ENCODE data around the gene GUCD1.

The GUCD1 gene

DNA sequence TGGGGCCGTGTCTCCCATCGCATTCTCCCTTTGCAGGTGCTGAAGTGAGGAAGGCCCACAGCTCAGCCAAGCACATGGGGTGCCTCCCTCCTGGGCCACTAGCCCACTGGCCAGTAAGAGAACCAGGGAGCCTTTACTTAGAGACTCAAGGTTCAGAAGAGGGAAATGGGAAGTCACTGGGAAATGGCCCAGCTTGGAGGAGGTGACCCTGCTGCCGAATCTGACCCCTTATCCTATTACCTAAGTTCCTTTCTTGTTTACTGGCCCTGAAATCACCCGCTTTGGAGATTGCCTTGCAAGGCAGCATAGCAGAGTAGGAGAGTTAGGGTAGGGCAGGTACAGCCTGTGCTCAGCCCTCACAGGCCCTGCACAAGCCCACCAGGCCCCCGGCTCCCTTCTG lies 35.4 kb downstream of the GUCD1 start:
- Histone ChIP-seq H3K27me3 (ENCODE audit: insufficient read depth, low read length) (no peaks in the 10 kb centered on the region), H3K36me3 (ENCODE audit: insufficient read depth, low read length) (no peaks in the 10 kb centered on the region), H3K4me3 (ENCODE audit: low read length) (no peak overlapping the region), H3K9me3 (ENCODE audit: insufficient read depth, low read depth, low read length) (no peaks in the 10 kb centered on the region), H3K9ac (ENCODE audit: low read depth, low read length) (no peak overlapping the region), H3K4me1 (ENCODE audit: insufficient read depth, low read length) (peaks cover 8% of the 10 kb centered on the region; the same call in 1 of the 2 replicates), H3K27ac (ENCODE audit: low read depth, low read length) (no peak overlapping the region)
- WGBS, result 93% methylated on average over 5 of the region's 5 CpGs

DNA sequence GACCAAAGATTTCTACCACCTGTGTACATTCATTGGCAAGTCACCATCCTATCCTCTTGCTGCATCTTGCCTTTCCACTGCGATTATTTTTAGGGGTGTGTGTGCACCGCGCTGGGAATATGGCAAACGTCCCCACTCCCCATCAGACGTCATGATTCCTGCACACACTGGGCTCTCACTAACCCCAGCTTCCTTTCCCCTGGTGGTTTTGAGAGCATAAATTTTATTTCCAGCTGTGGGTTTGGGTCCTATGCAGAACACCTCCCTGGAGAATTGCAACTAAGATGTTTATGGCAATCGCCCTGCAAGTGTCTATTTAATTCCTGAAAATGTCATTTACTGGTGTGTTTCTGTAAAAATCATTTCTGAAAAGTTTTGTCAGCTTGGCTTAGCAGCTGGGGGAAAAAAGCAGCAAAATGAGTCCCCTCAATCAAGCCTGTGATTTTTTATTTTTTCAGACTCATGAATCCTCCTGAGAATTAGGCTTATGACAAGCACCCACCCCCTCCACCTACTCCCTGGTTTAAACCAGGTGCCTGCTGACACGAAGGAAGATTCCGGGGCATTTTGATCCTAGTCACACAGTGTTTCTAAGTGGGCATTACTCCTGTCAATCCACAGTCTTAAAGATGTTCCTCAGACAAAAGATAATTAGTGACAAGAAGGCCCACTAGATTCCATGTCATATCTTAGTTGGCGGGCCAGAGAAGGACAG lies 36.0 kb downstream of the GUCD1 start:
- no peak overlapping the region for H3K27ac ChIP-seq (ENCODE audit: low read depth, low read length)
- no peak overlapping the region for H3K4me3 ChIP-seq (ENCODE audit: low read length)
- WGBS, result 93% methylated on average over 9 of the region's 9 CpGs

DNA sequence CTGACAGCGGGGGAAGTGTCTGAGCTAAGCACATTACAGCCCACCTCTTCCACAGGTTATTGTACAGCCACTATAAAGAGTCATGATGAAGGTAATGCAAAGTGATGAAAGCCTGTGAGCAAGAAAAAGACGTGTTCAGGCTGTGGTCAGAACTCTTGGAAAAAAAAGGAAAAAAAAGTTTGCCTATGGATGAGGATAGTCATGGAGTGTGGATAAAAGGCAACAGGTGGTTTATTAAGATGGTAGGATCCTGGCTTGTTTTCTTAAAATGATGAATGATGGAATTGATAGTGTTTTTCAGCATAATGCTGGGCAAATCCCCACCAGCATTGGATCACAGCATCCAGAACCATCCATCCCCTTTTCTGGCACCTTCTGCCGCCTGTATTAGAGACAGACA lies 36.7 kb downstream of the GUCD1 start:
- no peaks in the 10 kb centered on the region for H3K9me3 ChIP-seq (ENCODE audit: insufficient read depth, low read depth, low read length)
- no peaks in the 10 kb centered on the region for H3K36me3 ChIP-seq (ENCODE audit: insufficient read depth, low read length)
- no peak overlapping the region for H3K27ac ChIP-seq (ENCODE audit: low read depth, low read length)
- no peak overlapping the region for H3K9ac ChIP-seq (ENCODE audit: low read depth, low read length)
- no peaks in the 10 kb centered on the region for H3K27me3 ChIP-seq (ENCODE audit: insufficient read depth, low read length)
- 96% methylated on average over 3 of the region's 3 CpGs for WGBS
- H3K4me1 ChIP-seq (ENCODE audit: insufficient read depth, low read length), result peaks cover 8% of the 10 kb centered on the region; the same call in 1 of the 2 replicates
- H3K4me3 ChIP-seq (ENCODE audit: low read length), result no peak overlapping the region

More for the DNA sequence above, 36.0 kb downstream of the GUCD1 start:
- H3K27me3 ChIP-seq (ENCODE audit: insufficient read depth, low read length), result no peaks in the 10 kb centered on the region
- H3K36me3 ChIP-seq (ENCODE audit: insufficient read depth, low read length), result no peaks in the 10 kb centered on the region
- H3K9me3 ChIP-seq (ENCODE audit: insufficient read depth, low read depth, low read length), result no peaks in the 10 kb centered on the region
- H3K4me1 ChIP-seq (ENCODE audit: insufficient read depth, low read length), result peaks cover 8% of the 10 kb centered on the region; the same call in 1 of the 2 replicates
- H3K9ac ChIP-seq (ENCODE audit: low read depth, low read length), result no peak overlapping the region

DNA sequence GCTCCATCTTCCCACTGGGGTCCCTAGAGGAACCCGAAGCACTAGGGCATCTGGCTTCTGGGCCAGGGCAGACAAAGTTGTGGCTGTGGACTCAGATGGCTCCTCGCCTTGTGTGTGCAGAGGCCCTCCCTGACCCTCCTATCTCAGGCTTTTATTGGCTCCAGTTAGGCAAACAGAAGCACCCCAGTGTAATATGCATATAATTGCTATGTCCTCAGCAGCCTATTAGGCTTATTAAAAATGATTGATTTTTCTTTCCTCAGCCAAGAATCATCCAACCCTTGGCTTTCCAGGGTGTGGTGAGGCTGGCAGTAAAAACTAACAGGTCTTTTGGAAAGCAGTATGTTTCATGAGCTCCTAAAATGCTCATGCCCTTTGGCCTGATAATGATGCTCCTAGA lies 37.5 kb downstream of the GUCD1 start:
- H3K4me3 ChIP-seq (ENCODE audit: low read length), result no peak overlapping the region
- no peak overlapping the region for H3K27ac ChIP-seq (ENCODE audit: low read depth, low read length)
- H3K4me1 ChIP-seq (ENCODE audit: insufficient read depth, low read length), result peaks cover 8% of the 10 kb centered on the region; the same call in 1 of the 2 replicates
- H3K9me3 ChIP-seq (ENCODE audit: insufficient read depth, low read depth, low read length), result no peaks in the 10 kb centered on the region
- H3K36me3 ChIP-seq (ENCODE audit: insufficient read depth, low read length), result no peaks in the 10 kb centered on the region
- no peak overlapping the region for H3K9ac ChIP-seq (ENCODE audit: low read depth, low read length)
- WGBS, result 88% methylated on average over 2 of the region's 2 CpGs
- H3K27me3 ChIP-seq (ENCODE audit: insufficient read depth, low read length), result no peaks in the 10 kb centered on the region

DNA sequence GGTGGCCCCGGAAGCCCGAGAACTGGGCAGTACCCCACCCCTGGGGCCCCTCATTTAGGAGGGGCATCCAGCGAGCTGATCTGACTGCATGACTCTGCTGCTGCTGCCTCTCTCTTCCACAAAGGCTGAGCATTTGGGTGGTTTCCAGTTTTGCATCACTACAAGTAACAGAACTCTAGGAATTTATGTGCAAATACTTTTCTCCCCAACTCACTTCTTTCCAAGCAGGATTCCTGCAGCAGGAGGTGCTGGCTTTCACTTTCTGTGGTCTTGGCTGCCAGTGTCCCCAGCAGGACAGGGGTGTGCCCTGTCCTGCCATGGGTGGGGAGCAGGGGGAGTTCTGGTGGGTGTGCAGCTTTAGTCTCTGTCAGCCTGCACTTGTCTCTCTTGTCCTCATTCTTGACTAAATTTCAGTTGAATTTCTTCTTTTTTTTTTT lies 38.6 kb downstream of the GUCD1 start:
- no peak overlapping the region for H3K9ac ChIP-seq (ENCODE audit: low read depth, low read length)

DNA sequence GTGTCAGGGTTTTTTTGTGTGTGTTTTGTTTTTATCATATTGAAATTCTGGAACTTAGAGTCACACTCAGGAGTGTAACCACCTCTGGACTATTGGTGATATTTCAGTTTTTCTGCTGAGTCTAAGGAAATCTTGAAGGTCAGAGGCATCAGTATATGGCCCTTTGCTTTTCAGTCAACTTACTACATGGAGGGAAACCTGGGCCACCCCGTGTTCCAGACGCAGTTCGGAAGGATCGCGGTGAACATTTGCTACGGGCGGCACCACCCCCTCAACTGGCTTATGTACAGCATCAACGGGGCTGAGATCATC lies 40.0 kb downstream of the GUCD1 start:
- Histone ChIP-seq H3K9ac (ENCODE audit: low read depth, low read length) (no peak overlapping the region), H3K4me3 (ENCODE audit: low read length) (no peak overlapping the region), H3K36me3 (ENCODE audit: insufficient read depth, low read length) (no peaks in the 10 kb centered on the region), H3K27me3 (ENCODE audit: insufficient read depth, low read length) (no peaks in the 10 kb centered on the region), H3K27ac (ENCODE audit: low read depth, low read length) (no peak overlapping the region), H3K9me3 (ENCODE audit: insufficient read depth, low read depth, low read length) (no peaks in the 10 kb centered on the region), H3K4me1 (ENCODE audit: insufficient read depth, low read length) (peaks cover 5% of the 10 kb centered on the region; the same call in 1 of the 2 replicates)
- 96% methylated on average over 8 of the region's 8 CpGs for WGBS

More for the DNA sequence above, 38.6 kb downstream of the GUCD1 start:
- Histone ChIP-seq H3K27me3 (ENCODE audit: insufficient read depth, low read length) (no peaks in the 10 kb centered on the region), H3K4me3 (ENCODE audit: low read length) (no peak overlapping the region), H3K27ac (ENCODE audit: low read depth, low read length) (peak overlapping the region; percentile 34; the same call in 1 of the 2 replicates), H3K4me1 (ENCODE audit: insufficient read depth, low read length) (peaks cover 5% of the 10 kb centered on the region; the same call in 1 of the 2 replicates), H3K9me3 (ENCODE audit: insufficient read depth, low read depth, low read length) (no peaks in the 10 kb centered on the region), H3K36me3 (ENCODE audit: insufficient read depth, low read length) (no peaks in the 10 kb centered on the region)
- 54% methylated on average over 3 of the region's 3 CpGs for WGBS

DNA sequence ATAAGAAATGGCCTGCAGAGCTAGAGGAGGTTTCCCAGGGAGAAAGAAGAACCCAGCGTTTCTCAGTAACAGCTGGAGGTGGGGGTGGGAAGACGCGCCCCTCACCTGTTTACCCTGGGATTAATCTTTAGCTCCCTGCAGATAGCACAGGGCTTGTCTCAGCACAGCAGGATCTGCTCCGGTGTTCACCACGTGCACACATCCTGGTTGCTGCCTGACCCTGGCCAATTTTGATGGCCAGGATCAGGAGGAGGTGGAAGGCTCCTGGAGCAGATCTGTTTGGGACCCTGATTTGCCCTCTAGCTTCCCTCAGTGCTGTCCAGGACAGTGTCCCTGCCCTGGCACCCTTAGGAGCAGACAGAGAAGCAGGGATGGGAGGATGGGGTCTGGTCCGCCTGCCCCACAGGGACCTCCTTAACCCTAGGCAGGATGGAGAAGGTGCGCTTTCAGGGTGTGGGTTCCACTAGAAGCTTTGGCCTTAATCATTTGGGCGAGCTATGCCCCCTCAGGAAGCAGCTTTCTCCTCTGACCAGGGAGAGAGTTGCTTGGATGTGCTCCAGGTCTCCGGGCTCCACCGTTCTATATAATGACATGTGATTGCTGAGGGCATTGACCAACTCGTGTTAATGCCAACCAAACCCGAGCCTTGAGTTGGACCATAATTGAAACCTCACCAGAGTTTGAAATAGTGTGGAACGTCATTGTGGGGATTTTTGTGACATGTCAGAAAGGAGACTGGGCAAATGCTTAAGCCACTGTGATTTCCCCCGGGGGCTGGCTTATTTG lies 40.5 kb downstream of the GUCD1 start:
- Histone ChIP-seq H3K9me3 (ENCODE audit: insufficient read depth, low read depth, low read length) (no peaks in the 10 kb centered on the region), H3K4me1 (ENCODE audit: insufficient read depth, low read length) (peaks cover 5% of the 10 kb centered on the region; the same call in 1 of the 2 replicates), H3K4me3 (ENCODE audit: low read length) (no peak overlapping the region), H3K9ac (ENCODE audit: low read depth, low read length) (no peak overlapping the region), H3K36me3 (ENCODE audit: insufficient read depth, low read length) (no peaks in the 10 kb centered on the region), H3K27ac (ENCODE audit: low read depth, low read length) (no peak overlapping the region), H3K27me3 (ENCODE audit: insufficient read depth, low read length) (no peaks in the 10 kb centered on the region)
- WGBS, result 90% methylated on average over 14 of the region's 14 CpGs

DNA sequence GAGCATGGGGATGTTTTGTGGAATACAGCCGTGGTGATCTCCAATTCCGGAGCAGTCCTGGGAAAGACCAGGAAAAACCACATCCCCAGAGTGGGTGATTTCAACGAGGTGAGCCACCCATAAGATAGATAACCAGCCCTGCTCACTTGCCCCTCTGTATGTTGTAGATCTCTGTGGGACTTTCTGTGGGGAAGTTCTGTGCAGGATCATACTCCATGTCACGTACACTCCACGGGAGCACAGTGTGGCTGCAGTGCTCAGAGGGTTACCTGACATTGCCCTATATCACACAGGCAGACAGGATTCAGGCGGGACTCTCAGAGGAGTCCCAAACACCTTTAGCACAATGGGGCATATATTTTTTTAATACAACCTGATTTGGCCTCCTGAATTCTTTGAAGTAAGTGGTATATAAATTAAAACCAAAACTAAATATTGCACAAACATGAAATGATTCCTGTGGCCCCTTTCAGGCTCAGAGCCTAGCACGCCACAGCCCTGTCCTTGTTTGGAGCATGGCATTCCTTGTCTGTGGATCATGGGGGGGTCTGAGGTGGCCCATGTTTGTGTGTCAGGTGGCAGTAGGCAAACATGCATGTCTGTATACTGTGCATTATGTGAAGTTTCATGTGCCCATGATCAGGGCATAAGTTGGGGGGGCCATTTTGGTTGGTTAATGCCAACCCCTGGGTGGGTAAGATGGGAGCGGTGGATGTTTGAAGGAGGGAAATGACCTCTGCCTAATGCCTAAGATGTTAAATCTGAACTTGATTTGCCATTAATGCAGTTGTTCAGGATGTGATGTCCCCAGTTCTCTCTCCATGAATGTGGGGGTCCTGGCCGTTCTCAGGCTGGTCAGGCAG lies 41.3 kb downstream of the GUCD1 start:
- H3K4me1 ChIP-seq (ENCODE audit: insufficient read depth, low read length), result peaks cover 5% of the 10 kb centered on the region; the same call in 1 of the 2 replicates
- no peaks in the 10 kb centered on the region for H3K9me3 ChIP-seq (ENCODE audit: insufficient read depth, low read depth, low read length)
- no peaks in the 10 kb centered on the region for H3K36me3 ChIP-seq (ENCODE audit: insufficient read depth, low read length)
- no peak overlapping the region for H3K4me3 ChIP-seq (ENCODE audit: low read length)
- H3K27me3 ChIP-seq (ENCODE audit: insufficient read depth, low read length), result no peaks in the 10 kb centered on the region
- H3K27ac ChIP-seq (ENCODE audit: low read depth, low read length), result no peak overlapping the region
- no peak overlapping the region for H3K9ac ChIP-seq (ENCODE audit: low read depth, low read length)
- 88% methylated on average over 9 of the region's 9 CpGs for WGBS

DNA sequence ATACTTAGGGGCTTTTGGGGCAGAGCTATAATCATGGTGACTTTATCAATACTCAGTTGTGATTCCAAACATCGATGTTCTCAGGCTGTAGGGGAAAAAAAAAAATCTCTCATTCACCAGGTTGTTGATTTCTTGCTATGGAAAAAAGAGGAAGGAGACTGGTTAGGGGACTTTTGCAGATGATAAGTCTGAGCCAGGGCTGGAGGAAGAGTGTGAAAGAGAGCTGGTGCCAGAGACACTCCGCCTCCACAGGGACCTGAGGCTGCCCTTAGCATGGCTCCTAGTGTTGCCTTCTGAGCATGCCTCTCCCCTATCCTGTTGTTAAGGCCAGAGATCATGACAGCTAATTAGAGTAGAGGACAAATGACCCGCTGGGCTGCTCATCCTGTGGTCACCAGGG lies 42.9 kb downstream of the GUCD1 start:
- peaks cover 11% of the 10 kb centered on the region for H3K4me1 ChIP-seq (ENCODE audit: insufficient read depth, low read length)
- no peaks in the 10 kb centered on the region for H3K9me3 ChIP-seq (ENCODE audit: insufficient read depth, low read depth, low read length)
- H3K4me3 ChIP-seq (ENCODE audit: low read length), result no peak overlapping the region
- no peaks in the 10 kb centered on the region for H3K27me3 ChIP-seq (ENCODE audit: insufficient read depth, low read length)
- 89% methylated on average over 3 of the region's 3 CpGs for WGBS
- no peaks in the 10 kb centered on the region for H3K36me3 ChIP-seq (ENCODE audit: insufficient read depth, low read length)
- no peak overlapping the region for H3K27ac ChIP-seq (ENCODE audit: low read depth, low read length)
- H3K9ac ChIP-seq (ENCODE audit: low read depth, low read length), result no peak overlapping the region

DNA sequence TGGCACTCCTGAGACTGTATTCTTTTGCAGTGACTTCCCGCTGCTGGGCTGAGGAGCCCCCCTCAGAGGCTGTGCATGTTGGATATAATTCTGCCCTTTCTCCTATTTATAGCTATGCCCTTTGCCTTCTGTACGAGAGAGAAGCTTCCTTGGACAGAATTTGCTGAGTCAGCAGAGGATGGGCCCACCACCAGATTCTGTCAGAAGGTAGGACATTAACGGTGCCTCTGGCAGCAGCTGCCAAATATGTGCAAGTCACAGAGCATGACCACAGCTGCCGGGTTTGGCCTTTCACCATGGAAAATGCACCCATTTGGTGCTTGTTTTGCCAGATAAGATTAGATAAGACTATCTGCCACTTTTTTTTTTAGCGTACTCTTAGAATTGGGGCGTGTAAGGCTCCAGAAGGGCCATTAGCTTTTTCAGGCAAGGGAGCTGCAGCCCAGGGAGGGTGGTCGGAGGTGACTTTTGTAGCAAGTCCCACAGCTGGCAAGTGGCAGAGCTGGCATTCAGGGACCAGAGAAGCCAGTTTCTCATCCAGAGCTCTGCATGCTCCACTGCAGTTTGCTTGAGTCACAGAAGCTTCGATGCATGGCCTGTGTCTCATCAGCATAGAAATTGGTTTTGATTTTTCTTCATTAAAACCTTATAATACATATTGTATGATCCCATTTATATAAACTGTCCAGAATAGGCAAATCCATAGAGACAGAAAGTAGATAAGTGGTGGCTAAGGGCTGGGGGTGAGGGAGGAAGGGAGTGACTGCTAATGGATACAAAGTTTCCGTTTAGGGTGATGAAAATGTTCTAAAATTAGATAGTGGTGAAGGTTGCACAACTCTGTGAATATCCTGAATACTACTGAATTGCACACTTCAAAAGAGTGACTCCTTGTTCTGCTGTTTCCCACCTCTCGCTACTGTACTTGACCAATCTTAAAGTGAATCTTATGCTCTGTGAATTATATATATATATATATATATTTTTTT lies 44.0 kb downstream of the GUCD1 start:
- Histone ChIP-seq H3K9ac (ENCODE audit: low read depth, low read length) (no peak overlapping the region), H3K9me3 (ENCODE audit: insufficient read depth, low read depth, low read length) (no peaks in the 10 kb centered on the region), H3K4me1 (ENCODE audit: insufficient read depth, low read length) (peaks cover 16% of the 10 kb centered on the region), H3K4me3 (ENCODE audit: low read length) (no peak overlapping the region), H3K27me3 (ENCODE audit: insufficient read depth, low read length) (no peaks in the 10 kb centered on the region), H3K27ac (ENCODE audit: low read depth, low read length) (no peak overlapping the region), H3K36me3 (ENCODE audit: insufficient read depth, low read length) (no peaks in the 10 kb centered on the region)
- WGBS, result 84% methylated on average over 10 of the region's 10 CpGs

All from HUES64 (cell line).